H1 (cell line): ENCODE measurements around the gene DRGX.

Experiments
- CHD7 ChIP-seq: fragments of 300-600 bp; sonication (generic); IDR thresholded peaks from 2 replicates; pipeline ENCODE4 v1.7.1; 2012; ENCODE audit warnings: low read length, moderate library complexity, mild to moderate bottlenecking, inconsistent platforms; ENCODE audit not compliant: insufficient replicate concordance
- CTCF ChIP-seq, 3 experiments: IDR thresholded peaks; 1 replicate in 2 of 3; 2 replicates in 1 of 3; pipeline versions ENCODE4 v1.5.1 to v1.6.1; 2011; ENCODE audit warnings: low read length in 3 of 3, mild to moderate bottlenecking in 3 of 3, inconsistent platforms in 2 of 3, low read depth in 1 of 3, moderate library complexity in 1 of 3; ENCODE audit not compliant: insufficient read depth in 1 of 3; ENCODE audit errors: control extremely low read depth in 1 of 3
- JUN ChIP-seq: IDR thresholded peaks from 2 replicates; pipeline ENCODE4 v1.6.1; 2011; ENCODE audit warnings: low read depth, mild to moderate bottlenecking, improper control_type of control experiment, low read length
- POLR2A ChIP-seq, 2 experiments: IDR thresholded peaks; 1 replicate in 1 of 2; 2 replicates in 1 of 2; pipeline ENCODE4 v1.6.1; 2011; ENCODE audit warnings: low read depth in 2 of 2, low read length in 2 of 2, mild to moderate bottlenecking in 2 of 2; ENCODE audit errors: control extremely low read depth in 1 of 2
- POLR2AphosphoS5 ChIP-seq: IDR thresholded peaks from 2 replicates; pipeline ENCODE4 v1.6.1; 2011; ENCODE audit warnings: low read depth, low read length
- POU5F1 ChIP-seq: IDR thresholded peaks from 2 replicates; pipeline ENCODE4 v1.6.1; 2011; ENCODE audit warnings: low read depth, mild to moderate bottlenecking, low read length, moderate library complexity
- SIN3A ChIP-seq, 2 experiments: IDR thresholded peaks in 1 of 2; conservative IDR thresholded peaks in 1 of 2; 2 replicates each; pipeline ENCODE4 v1.6.1; 2011 to 2012; ENCODE audit warnings: low read length in 2 of 2, improper control_type of control experiment in 1 of 2, low read depth in 1 of 2, mild to moderate bottlenecking in 1 of 2

- TF ChIP-seq CTCF (IDR thresholded peaks at IDR 0.05; ENCODE audit: control extremely low read depth in 1 of 3, insufficient read depth in 1 of 3, low read depth in 1 of 3, low read length in 3 of 3), result no peak
- TF ChIP-seq SIN3A (conservative IDR thresholded peaks at IDR 0.05 in 1 of 2, IDR thresholded peaks at IDR 0.05 in 1 of 2; ENCODE audit: low read depth in 1 of 2, low read length in 2 of 2), result no peak
- no peak for TF ChIP-seq JUN
- TF ChIP-seq POLR2A (IDR thresholded peaks at IDR 0.05; ENCODE audit: control extremely low read depth in 1 of 2, low read depth in 2 of 2, low read length in 2 of 2), result no peak
- no peak for TF ChIP-seq POU5F1
- TF ChIP-seq POLR2AphosphoS5, result no peak
- TF ChIP-seq CHD7, result no peak
Observed at GRCh38 chr10:49375611-49376010, 20.3 kb downstream of the DRGX start.
